ENCODE results near the gene SSR2. TPM values are rescaled to one million over a fixed set of nuclear protein-coding genes. Genes with fewer than 3 reads are reported as not detected.

SSR2 gene
- total RNA-seq, 4 donors from 2014 or later = 115 to 215 (median 179) TPM

DNA sequence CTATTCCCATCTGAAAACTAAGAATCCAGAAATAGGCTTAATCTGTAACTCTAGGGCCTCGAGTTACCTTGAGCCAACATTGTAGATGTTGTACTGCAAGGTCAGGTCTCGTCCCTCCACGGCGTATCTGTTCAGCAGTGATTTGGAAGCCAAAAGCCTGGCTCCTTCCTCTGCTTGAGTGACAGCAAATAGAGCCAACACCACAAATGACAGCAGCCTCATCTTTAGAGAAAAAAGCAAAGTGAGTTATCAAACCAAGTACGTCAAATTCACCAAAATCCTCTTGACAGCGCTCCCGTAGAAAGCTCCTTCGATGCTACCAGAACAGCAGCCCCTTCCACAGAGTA is 832 bp downstream of the SSR2 start:
- TF ChIP-seq, protein P1, sequence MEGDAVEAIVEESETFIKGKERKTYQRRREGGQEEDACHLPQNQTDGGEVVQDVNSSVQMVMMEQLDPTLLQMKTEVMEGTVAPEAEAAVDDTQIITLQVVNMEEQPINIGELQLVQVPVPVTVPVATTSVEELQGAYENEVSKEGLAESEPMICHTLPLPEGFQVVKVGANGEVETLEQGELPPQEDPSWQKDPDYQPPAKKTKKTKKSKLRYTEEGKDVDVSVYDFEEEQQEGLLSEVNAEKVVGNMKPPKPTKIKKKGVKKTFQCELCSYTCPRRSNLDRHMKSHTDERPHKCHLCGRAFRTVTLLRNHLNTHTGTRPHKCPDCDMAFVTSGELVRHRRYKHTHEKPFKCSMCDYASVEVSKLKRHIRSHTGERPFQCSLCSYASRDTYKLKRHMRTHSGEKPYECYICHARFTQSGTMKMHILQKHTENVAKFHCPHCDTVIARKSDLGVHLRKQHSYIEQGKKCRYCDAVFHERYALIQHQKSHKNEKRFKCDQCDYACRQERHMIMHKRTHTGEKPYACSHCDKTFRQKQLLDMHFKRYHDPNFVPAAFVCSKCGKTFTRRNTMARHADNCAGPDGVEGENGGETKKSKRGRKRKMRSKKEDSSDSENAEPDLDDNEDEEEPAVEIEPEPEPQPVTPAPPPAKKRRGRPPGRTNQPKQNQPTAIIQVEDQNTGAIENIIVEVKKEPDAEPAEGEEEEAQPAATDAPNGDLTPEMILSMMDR (IDR thresholded peaks at IDR 0.05) = no peak
- TF ChIP-seq POLR2A (IDR thresholded peaks at IDR 0.05) = no peak
- no peaks in the 10 kb centered on the region for H3K9me3 ChIP-seq
- H3K36me3 ChIP-seq = peaks cover 0 to 46% (median 12%) of the 10 kb centered on the region in 3 donors
- no peak for DNase-seq
- H3K4me1 ChIP-seq = peaks cover 9 to 21% (median 11%) of the 10 kb centered on the region in 3 donors
- 57% methylated on average over 8 of the region's 8 CpGs for WGBS, 2 donors
- no peaks in the 10 kb centered on the region for H3K27me3 ChIP-seq
- H3K27ac ChIP-seq = peak overlapping the region; percentile 84 to 96 (median 94)
- H3K4me3 ChIP-seq = peak overlapping the region; percentile 66 to 98 (median 90)
- intact Hi-C loops (cut with DNase I) = no loop called here

DNA sequence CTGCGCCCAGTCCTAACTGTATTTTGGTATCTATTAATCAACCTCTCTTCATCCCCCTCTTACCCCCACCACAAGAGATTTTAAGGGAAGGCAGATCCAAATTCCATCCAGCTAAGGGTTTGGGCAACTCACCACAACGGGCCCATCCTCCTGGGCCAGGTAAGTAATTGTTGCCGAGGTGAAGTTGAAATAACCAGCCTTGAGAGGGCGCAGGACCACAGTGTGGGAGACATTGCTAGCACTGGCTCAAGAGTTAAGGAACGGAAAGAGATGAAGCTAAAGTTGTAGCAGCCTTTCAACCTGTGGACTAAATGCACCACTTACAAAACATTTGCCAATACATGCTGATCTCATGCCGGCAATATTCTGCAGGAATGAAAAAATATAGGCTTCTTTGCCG is 5.9 kb downstream of the SSR2 start:
- DNase-seq = no peak
- Histone ChIP-seq H3K9me3 (no peaks in the 10 kb centered on the region), H3K27me3 (no peaks in the 10 kb centered on the region), H3K4me3 (no peak overlapping the region), H3K36me3 (peaks cover 16 to 97% (median 33%) of the 10 kb centered on the region in 3 donors), H3K4me1 (peaks cover 4 to 9% (median 5%) of the 10 kb centered on the region in 3 donors), H3K27ac (no peak overlapping the region)
- TF ChIP-seq, protein P1 (IDR thresholded peaks at IDR 0.05) = no peak
- no peak for TF ChIP-seq POLR2A (IDR thresholded peaks at IDR 0.05)
- intact Hi-C loops (cut with DNase I) = no loop called here
- 86 to 98% methylated on average over 2 to 3 of the region's 7 CpGs for WGBS, 2 donors

DNA sequence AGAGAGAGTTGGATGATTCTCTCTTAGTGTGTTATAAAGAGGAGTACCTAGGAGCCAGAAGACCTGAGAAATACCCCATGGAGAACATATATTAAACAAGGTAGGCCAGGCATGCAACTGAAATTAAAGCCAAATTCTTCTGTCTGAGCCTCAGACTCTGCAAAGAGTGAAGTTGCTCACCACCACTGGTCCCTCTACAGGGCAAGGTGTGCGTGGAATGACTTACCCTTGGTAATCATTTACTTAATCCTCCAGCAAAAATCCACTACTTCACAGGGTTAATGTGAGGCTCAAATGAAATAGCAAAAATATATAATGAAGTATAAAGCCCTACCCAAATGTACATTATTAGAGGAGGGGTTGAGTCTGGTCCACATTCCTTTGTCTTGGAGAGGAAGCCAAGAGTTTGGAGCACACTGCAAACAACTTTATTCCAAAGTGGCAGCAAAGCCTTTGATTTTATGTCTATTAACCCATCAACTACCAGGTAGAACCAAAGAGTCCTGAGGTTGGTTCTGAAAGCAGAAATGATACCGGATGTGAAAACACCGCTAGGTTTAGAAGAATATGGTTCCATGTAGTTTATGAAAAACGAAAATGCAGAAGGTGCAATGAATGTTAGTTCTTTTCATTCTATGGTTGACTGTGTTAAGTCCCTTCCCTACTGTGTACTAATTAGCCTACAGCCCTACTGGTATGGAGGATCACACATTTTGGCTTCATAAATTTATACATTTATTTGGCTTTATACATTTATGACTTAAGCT is 8.5 kb downstream of the SSR2 start:
- WGBS, 2 donors = 82 to 92% methylated on average over 4 of the region's 4 CpGs
- no peak for DNase-seq

DNA sequence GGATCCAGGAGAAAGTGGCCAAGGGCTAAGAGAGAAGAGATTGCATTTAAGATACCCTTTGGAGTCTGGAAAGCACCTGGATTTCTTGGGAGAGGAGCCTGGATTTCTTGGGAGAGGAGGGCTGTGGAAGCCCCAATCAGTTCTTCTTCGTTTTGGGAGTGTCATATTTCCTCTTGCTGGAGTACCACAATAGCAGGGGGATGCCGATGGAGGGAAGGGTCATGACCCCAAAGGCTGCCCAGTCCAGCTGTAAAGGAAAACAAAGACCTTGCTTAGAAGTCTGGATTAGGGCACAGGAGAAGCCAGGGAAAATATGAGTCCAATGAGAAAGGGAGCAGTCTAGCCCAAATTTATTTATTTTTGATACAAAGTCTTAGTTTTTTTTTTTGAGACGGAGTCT is 11.3 kb downstream of the SSR2 start:
- intact Hi-C loops (cut with DNase I) = no loop called here
- Histone ChIP-seq H3K4me1 (peaks cover 0 to 4% (median 0%) of the 10 kb centered on the region in 3 donors), H3K9me3 (no peaks in the 10 kb centered on the region), H3K27ac (no peak overlapping the region), H3K36me3 (peaks cover 23 to 73% (median 33%) of the 10 kb centered on the region in 3 donors), H3K27me3 (no peaks in the 10 kb centered on the region), H3K4me3 (no peak overlapping the region)
- 53 to 66% methylated on average over 2 to 3 of the region's 3 CpGs for WGBS, 2 donors
- no peak for DNase-seq
- TF ChIP-seq POLR2A (IDR thresholded peaks at IDR 0.05) = no peak
- TF ChIP-seq, protein P1 (IDR thresholded peaks at IDR 0.05) = no peak

More for the DNA sequence above, 8.5 kb downstream of the SSR2 start:
- H3K9me3 ChIP-seq = no peaks in the 10 kb centered on the region
- TF ChIP-seq, protein P1 (IDR thresholded peaks at IDR 0.05) = no peak
- H3K27me3 ChIP-seq = no peaks in the 10 kb centered on the region
- intact Hi-C loops (cut with DNase I) = no loop called here
- no peaks in the 10 kb centered on the region for H3K4me1 ChIP-seq
- no peak overlapping the region for H3K27ac ChIP-seq
- no peak overlapping the region for H3K4me3 ChIP-seq
- peaks cover 23 to 97% (median 42%) of the 10 kb centered on the region in 3 donors for H3K36me3 ChIP-seq

DNA sequence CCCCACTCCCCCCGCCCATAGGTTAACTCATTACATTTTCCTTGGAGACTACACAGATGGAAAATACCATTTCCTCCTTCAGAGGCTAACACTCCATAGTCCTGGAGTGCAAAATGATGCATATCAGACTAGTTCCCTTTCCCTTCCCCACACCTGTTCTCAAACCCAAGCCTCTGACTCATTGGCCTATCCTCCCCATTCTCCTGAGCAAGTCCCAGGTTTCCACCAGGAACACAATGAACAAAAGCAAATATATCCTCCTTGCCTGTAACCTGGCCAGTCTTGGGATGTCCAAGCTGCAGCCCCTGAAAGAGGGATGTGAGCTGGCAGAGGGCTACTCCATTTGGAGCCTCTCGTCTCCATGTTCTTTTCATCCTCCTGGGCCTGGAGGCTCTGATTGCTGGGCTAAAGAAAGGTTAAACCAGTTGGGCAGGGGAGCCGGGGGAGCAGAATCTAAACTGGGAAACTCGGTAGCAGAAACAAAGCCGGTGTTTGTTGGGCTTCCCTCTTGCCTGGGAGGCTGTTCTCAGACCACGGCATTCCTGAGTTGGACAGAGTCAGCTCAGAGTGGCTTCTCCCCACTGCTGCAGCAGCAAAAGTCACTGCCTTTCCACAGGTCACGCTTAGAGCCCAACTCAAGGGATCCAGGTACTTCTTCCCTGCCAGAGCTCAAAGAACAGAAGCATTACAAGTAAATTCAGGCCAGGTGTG is 13.9 kb downstream of the SSR2 start:
- intact Hi-C loops (cut with DNase I) = no loop called here
- no peaks in the 10 kb centered on the region for H3K9me3 ChIP-seq
- no peak overlapping the region for H3K27ac ChIP-seq
- no peak for TF ChIP-seq POLR2A (IDR thresholded peaks at IDR 0.05)
- H3K36me3 ChIP-seq = peaks cover 19 to 47% (median 29%) of the 10 kb centered on the region in 3 donors
- H3K27me3 ChIP-seq = no peaks in the 10 kb centered on the region
- DNase-seq = no peak
- WGBS, 2 donors = 65 to 79% methylated on average over 5 to 6 of the region's 7 CpGs
- no peak overlapping the region for H3K4me3 ChIP-seq
- peaks cover 0 to 25% (median 0%) of the 10 kb centered on the region in 3 donors for H3K4me1 ChIP-seq
